GM15510 (cell line): ENCODE measurements around the gene RDH16.

Experiments
- POLR2A ChIP-seq: IDR thresholded peaks from 3 replicates; pipeline ENCODE4 v1.6.1; 2011; ENCODE audit warnings: borderline replicate concordance; ENCODE audit not compliant: insufficient read length; ENCODE audit errors: extremely low read depth

The RDH16 gene

GRCh38 chr12:56931474-56931978 is 25.9 kb downstream of the RDH16 start:
- no peak for TF ChIP-seq POLR2A

DNA sequence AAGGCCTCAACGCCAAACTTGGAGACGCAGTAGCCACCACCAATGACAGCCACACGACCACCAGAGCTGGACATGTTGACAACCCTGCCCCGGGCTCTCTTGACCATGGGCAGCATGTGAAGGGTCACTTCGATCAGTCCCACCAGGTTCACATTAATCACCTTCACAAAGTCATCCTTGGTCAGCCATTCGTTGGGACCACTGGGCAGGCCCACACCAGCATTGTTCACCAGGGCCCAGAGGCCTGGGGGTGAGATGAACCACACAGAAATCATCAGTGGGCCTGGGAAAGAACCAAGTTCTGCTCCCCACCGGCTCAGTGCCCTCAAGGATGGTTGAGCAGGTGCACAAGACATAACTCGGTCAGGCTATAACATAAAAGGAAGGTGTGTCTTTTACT is 27.2 kb downstream of the RDH16 start:
- TF ChIP-seq POLR2A: no peak

GRCh38 chr12:56929780-56930179 is 27.6 kb downstream of the RDH16 start:
- TF ChIP-seq POLR2A: no peak

DNA sequence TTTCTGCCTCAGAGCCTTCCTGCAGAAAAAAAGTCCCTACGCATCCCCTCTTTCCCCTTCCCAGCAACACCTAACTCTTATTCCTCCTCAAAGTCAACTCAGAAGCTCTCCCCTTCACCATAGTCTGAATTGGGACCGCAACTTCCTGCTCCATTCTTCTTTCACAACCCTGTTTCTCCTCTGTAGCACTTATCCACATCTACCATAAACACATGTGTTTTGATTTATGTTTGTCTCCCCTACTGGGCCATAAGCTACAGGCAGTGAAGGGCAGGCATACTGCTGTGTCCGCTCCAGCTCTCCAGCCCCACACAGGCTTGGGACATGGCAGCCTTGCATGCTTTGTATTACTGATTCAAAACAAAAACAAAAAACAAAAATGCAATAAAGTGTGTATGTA is 29.1 kb downstream of the RDH16 start:
- no peak for TF ChIP-seq POLR2A

DNA sequence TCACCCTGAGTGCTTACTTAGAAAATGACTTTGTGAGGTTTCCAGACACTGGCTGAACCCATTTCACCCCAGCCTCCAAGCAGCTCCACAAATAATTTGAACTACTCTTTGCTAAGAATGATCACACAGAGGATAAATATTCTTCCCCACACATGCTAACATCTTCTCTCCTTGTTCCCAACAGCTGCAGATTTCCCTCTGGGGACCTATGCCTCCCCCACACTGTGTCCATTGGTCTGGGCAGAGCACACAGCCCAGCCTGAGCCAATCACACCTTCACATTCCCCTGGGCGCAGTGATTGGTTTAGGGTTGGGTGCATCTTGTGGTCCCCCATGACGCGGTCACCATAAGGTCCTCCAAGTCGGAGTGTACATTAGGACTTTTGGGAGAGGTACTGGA is 30.1 kb downstream of the RDH16 start:
- no peak for TF ChIP-seq POLR2A

DNA sequence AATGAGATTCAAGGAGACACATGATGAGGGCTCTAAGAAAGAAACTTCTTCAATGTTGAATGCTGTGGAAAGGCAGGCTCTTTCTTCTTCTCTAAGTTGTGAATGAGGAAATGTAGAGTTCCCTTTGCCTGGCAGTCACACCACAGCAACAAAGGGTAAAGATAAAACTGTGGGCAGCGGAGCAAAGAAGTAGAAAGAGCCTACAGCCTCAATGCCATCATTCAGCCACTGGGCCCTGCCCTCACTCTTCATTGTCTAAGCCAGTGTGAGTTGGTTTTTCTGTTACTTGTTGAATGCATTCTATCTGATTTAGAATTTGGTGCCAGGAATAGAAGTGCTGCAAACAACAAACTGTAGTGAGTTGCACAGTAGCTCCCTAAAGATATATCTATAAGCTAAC is 35.4 kb downstream of the RDH16 start:
- no peak for TF ChIP-seq POLR2A

GRCh38 chr12:56921346-56921745 is 36.1 kb downstream of the RDH16 start:
- TF ChIP-seq POLR2A: no peak

DNA sequence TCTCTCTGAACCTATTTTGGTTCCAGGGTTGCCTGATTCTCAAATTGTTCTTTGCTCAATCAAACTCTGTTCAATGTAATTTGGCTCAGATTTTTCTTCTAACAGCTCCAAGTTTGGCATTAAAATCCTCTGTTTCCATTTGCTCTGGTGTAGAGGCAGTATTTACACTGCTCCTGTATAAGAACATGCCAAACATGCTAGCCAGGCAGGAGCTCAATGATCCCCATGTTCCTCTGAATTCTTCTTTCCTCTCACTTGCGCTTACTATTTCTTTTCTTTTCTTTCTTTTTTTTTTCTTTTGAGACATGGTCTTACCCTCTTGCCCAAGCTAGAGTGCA is 40.4 kb downstream of the RDH16 start:
- TF ChIP-seq POLR2A: no peak

DNA sequence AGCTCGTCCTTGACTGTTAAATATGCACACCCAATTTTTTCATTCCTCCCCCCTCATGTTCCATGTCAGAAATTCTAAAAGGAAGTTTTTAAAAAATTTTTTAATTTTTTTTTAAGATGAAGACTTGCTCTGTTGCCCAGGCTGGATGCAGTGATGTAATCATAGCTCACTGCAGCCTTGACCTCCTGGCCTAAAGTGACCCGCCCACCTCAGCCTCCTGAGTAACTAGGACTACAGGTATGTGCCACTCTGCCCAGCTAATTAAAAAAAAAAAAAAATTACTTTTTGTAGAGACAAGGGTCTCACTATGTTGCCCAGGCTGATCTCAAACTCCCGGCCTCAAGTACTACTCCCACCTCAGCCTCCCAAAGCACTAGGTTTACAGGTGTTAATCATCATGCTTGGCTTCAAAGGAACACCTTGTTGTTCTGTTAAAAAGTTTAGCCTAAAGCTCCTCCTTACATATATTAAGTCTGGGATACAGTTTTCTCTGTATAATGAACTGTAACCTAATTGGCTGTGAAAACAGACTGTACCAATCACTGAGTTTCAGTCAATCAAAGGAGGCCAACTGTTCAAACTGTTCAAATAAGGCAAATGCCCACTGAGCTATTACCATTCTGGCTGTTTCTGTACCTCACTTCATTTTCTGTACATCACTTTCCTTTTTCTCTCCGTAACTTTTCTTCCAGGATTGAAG is 41.0 kb downstream of the RDH16 start:
- TF ChIP-seq POLR2A: no peak

DNA sequence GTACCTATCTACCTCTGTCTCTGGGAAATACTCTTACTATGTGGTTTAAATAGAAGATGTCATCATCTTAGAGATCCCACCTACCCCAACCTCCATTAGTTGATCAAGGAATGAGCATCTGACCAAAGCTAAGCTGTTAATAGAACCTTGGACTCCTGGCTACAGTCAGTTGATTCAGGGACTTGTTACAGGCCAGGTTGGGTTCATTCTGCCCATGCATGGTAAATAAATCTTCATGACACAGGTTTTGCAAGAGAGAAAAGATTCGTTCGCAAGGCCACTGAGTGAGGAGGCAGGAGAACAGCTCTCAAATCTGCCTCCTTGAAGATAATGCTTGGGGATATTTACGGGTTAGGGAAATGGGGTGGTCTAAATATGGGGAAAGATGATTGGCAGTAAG is 42.7 kb downstream of the RDH16 start:
- TF ChIP-seq POLR2A: no peak

DNA sequence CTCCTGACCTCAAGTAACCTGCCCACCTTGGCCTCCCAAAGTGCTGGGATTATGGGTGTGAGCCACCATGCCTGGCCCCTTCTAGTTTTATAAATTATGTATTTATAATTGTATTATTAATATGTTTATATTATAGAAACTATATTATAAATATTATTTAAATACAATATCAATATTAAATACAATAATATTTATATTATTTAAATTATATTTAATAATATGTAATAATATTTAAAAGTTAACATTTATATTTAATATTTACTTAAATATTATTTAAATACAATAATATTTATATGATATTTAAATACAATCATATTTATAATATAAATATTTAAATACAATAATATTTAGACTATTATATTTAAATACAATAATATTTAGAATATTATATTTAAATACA is 43.2 kb downstream of the RDH16 start:
- TF ChIP-seq POLR2A: no peak

DNA sequence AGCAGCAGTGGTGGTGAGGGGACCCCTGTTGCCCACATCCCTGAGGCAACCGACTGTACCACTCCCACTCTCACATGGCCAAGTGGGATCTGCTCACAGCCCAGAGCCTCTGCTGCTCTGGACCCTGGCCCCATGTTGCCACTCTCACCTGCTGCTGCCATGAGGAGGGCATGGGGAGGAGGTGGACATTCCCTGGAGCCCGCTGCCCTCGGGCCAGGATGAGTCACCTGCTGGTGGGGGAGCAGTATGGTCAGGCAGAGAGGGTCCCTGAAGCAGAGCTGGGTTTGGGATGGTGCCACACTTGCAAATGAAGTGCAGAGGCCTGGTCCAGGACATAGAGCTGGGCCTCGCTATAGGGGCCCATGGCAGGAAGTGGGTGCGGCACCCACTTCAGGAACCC is 49.3 kb downstream of the RDH16 start:
- TF ChIP-seq POLR2A: no peak

DNA sequence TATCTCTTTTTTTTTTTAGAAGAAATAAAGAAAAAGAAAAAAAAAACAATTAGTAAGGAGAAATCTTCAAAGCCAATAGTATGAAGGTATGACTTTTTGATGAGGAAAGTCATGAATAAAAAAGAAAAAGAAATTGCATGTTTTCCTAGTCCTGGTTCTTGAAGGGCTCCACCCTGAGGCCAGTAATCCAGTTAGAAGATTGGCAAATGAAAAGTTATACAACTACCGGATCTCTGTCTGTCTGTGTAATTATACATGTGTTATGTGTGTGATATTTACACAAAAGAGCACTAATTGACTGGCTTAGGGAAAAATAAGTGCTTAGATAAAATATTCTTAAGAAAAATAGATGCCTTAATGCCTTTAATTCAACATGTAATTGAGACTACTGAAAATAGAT is 51.6 kb downstream of the RDH16 start:
- no peak for TF ChIP-seq POLR2A

- no peak for TF ChIP-seq POLR2A
Observed at GRCh38 chr12:56903374-56903773, 54.0 kb downstream of the RDH16 start.
